Cortex of kidney (tissue), 1 donor: ENCODE measurements around the gene FOXL3.

ENCODE experiments used
- DNase-seq: peaks from one replicate; lab custom pipeline; 2025; lab: John Stamatoyannopoulos, UW

FOXL3 gene

DNA sequence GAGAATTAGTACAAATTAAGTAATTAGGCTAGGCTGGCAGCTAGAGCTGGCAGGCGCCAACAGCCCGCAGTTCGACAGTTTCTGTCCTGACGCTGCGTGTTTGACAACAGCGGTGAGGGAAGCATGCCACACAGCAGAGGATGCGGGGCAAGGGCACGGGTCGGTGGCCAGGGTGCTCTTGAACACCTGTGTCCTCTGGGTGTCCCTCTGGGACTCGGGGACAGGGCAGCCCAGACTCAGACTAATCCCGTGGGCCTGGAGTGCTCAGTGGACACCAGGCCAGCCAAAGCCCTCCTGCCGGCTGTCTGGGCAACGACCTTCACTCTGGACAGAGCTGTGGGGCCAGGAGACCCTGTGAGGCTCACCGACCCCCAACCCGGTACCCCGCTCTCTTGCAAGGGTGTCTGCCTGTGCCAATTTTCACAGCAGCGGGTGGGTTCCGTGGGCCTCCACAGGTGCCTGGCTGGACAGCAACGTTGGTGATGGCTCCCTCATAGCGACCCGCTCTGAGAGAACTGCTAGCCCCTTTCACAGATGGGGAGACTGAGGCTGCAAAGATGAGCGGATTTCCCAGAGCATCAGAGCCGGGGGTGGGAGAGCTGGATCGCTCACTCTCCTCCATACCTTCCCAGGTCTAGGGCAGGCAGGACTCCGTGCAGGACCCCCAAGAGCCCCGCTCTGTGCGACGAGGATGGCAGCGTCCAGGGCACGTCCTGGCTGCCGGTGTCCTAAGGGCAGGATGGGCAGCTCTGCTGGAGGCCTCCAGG lies 48.5 kb downstream of the FOXL3 start:
- DNase-seq: no peak

DNA sequence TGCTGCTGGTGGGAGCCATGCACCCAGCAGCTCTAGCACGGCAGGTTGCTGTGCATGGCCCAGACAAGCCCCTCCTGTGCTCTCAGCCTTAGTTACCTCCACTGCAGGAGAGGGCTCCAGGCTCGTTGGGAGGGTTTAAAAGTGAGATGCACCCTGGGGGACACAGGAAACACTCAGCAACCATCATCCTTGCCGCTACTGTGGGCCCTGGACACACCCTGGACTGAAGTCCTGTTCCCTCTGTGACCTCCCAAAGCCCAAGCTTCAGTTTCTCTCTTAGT lies 49.0 kb downstream of the FOXL3 start:
- no peak for DNase-seq

GRCh38 chr7:339696-340095 lies 49.7 kb downstream of the FOXL3 start:
- no peak for DNase-seq

GRCh38 chr7:340200-340937 lies 50.4 kb downstream of the FOXL3 start:
- no peak for DNase-seq
